ENCODE data around the gene BOD1.

DNA sequence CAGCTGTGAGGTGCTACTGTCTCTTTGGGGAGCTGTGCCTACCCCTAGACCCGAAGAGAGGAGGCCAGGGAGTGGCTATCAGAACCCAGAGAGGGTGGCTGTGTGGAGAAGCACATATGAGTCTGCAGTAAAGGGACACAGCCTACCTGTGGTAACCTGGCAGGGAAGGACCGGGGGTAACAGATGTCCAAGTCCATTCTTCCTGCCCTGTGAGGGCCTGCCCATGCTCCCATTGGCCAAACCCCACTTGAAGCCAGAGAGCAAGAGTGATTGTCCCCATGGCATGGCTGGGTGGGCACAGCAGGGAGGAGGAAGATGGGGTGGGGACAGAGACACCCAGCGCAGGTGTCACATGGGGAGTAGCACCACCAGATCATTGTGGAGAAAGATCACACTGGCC, 39.3 kb downstream of the BOD1 start:
- TF ChIP-seq, protein P1, sequence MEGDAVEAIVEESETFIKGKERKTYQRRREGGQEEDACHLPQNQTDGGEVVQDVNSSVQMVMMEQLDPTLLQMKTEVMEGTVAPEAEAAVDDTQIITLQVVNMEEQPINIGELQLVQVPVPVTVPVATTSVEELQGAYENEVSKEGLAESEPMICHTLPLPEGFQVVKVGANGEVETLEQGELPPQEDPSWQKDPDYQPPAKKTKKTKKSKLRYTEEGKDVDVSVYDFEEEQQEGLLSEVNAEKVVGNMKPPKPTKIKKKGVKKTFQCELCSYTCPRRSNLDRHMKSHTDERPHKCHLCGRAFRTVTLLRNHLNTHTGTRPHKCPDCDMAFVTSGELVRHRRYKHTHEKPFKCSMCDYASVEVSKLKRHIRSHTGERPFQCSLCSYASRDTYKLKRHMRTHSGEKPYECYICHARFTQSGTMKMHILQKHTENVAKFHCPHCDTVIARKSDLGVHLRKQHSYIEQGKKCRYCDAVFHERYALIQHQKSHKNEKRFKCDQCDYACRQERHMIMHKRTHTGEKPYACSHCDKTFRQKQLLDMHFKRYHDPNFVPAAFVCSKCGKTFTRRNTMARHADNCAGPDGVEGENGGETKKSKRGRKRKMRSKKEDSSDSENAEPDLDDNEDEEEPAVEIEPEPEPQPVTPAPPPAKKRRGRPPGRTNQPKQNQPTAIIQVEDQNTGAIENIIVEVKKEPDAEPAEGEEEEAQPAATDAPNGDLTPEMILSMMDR (IDR thresholded peaks at IDR 0.05) = no peak
- TF ChIP-seq POLR2A (IDR thresholded peaks at IDR 0.05) = no peak

Data from testis (tissue), 2 donors.